Caco-2 (cell line): ENCODE results near the gene BMP7. TPM values are rescaled to one million over a fixed set of nuclear protein-coding genes. Genes with fewer than 3 reads are reported as not detected.

Source experiments
- BruUV-seq: library from RNA; stranded (reverse); fragments of 400-500 nt; replicated peaks from 2 replicates; lab custom pipeline; 2021; lab: Mats Ljungman, UMichigan
- CTCF ChIA-PET: fragments of 300-600 bp; sonication (Branson Sonifier 250); formaldehyde crosslinking; loops from one replicate; lab custom pipeline; 2022; ENCODE audit warnings: antibody characterized with exemption; lab: Charles Lee
- POLR2A ChIA-PET: fragments of 300-600 bp; sonication (Branson Sonifier 250); formaldehyde crosslinking; loops from one replicate; lab custom pipeline; 2022; ENCODE audit warnings: antibody characterized with exemption; lab: Charles Lee
- DNase-seq, 2 experiments: peaks; one replicate each; pipeline versions ENCODE4 v3.0.0 to v3.0.0-alpha.2; 2020 to 2022
- H3K27me3 ChIP-seq: replicated peaks from 2 replicates; pipeline ENCODE4 v1.6.0; 2011; ENCODE audit warnings: low read length; ENCODE audit not compliant: control insufficient read depth, insufficient read depth
- H3K36me3 ChIP-seq: 2 replicates; pipeline ENCODE4 v1.5.1; 2011; ENCODE audit warnings: low read length; ENCODE audit not compliant: control insufficient read depth, insufficient read depth
- H3K4me1 ChIP-seq: fragments of 250-450 bp; sonication (Bioruptor Pico); 2 replicates; pipeline ENCODE4 v1.5.1; 2020; ENCODE audit warnings: mild to moderate bottlenecking
- H3K4me3 ChIP-seq: 2 replicates; pipeline ENCODE4 v1.5.1; 2011; ENCODE audit warnings: low read depth, mild to moderate bottlenecking, control low read depth, low read length
- H3K9me3 ChIP-seq: fragments of 250-450 bp; sonication (Bioruptor Pico); 2 replicates; pipeline ENCODE4 v1.5.1; 2020; ENCODE audit warnings: mild to moderate bottlenecking, moderate library complexity
- H3K27ac Mint-ChIP-seq: one replicate; pipeline ENCODE4 v1.8.0; 2022; ENCODE audit warnings: mixed read lengths; ENCODE audit not compliant: unreplicated experiment
- H3K27me3 Mint-ChIP-seq: one replicate; pipeline ENCODE4 v1.8.0; 2022; ENCODE audit warnings: mixed read lengths; ENCODE audit not compliant: insufficient read depth, unreplicated experiment
- H3K36me3 Mint-ChIP-seq: one replicate; pipeline ENCODE4 v1.8.0; 2022; ENCODE audit warnings: mild to moderate bottlenecking, mixed read lengths; ENCODE audit not compliant: insufficient read depth, unreplicated experiment
- H3K4me1 Mint-ChIP-seq: one replicate; pipeline ENCODE4 v1.8.0; 2022; ENCODE audit warnings: low read depth, mixed read lengths; ENCODE audit not compliant: unreplicated experiment
- H3K4me3 Mint-ChIP-seq: one replicate; pipeline ENCODE4 v1.8.0; 2022; ENCODE audit warnings: mild to moderate bottlenecking, moderate library complexity, mixed read lengths; ENCODE audit not compliant: unreplicated experiment
- H3K9me3 Mint-ChIP-seq: one replicate; pipeline ENCODE4 v1.8.0; 2022; ENCODE audit warnings: mixed read lengths; ENCODE audit not compliant: unreplicated experiment
- intact Hi-C: fragments of 100-400 bp; cut with micrococcal nuclease; formaldehyde crosslinking; loops from one replicate; pipeline ENCODE4 v1.10.0; 2022; ENCODE audit not compliant: unreplicated experiment
- total RNA-seq: library from RNA; stranded (reverse); gene quantifications from 2 replicates; pipeline ENCODE4 v1.2.3, GENCODE V29; 2022
- TF ChIP-seq, protein P1 (sequence below), 2 experiments: fragments of 200-600 bp in 1 of 2; IDR thresholded peaks; 1 replicate in 1 of 2; 2 replicates in 1 of 2; pipeline versions ENCODE4 v1.5.1 to v1.8.0; 2011 to 2022; ENCODE audit warnings: antibody characterized with exemption in 1 of 2, control low read depth in 1 of 2, inconsistent platforms in 1 of 2, low read depth in 1 of 2, low read length in 1 of 2, mild to moderate bottlenecking in 1 of 2, moderate library complexity in 1 of 2; ENCODE audit not compliant: insufficient read depth in 1 of 2, severe bottlenecking in 1 of 2, unreplicated experiment in 1 of 2

BMP7 gene
- total RNA-seq, 1 experiment from 2014 or later = 317 TPM

- Histone ChIP-seq H3K36me3 (no peaks in the 10 kb centered on the region), H3K4me3 (no peak overlapping the region), H3K27me3 (no peaks in the 10 kb centered on the region; the same call in 1 of the 2 replicates), H3K9me3 (no peaks in the 10 kb centered on the region), H3K4me1 (no peaks in the 10 kb centered on the region)
- no TSS peak for BruUV-seq
- no peak for DNase-seq
- H3K27me3 Mint-ChIP-seq = peaks cover 9% of the 10 kb centered on the region
- H3K9me3 Mint-ChIP-seq = no peaks in the 10 kb centered on the region
- H3K36me3 Mint-ChIP-seq = no peaks in the 10 kb centered on the region
- intact Hi-C loops = no loop called here
- H3K4me3 Mint-ChIP-seq = no peak overlapping the region
- no peak overlapping the region for H3K27ac Mint-ChIP-seq
- TF ChIP-seq, protein P1, sequence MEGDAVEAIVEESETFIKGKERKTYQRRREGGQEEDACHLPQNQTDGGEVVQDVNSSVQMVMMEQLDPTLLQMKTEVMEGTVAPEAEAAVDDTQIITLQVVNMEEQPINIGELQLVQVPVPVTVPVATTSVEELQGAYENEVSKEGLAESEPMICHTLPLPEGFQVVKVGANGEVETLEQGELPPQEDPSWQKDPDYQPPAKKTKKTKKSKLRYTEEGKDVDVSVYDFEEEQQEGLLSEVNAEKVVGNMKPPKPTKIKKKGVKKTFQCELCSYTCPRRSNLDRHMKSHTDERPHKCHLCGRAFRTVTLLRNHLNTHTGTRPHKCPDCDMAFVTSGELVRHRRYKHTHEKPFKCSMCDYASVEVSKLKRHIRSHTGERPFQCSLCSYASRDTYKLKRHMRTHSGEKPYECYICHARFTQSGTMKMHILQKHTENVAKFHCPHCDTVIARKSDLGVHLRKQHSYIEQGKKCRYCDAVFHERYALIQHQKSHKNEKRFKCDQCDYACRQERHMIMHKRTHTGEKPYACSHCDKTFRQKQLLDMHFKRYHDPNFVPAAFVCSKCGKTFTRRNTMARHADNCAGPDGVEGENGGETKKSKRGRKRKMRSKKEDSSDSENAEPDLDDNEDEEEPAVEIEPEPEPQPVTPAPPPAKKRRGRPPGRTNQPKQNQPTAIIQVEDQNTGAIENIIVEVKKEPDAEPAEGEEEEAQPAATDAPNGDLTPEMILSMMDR (IDR thresholded peaks at IDR 0.05; ENCODE audit: insufficient read depth in 1 of 2, low read depth in 1 of 2, low read length in 1 of 2, severe bottlenecking in 1 of 2, unreplicated experiment in 1 of 2) = no peak
- H3K4me1 Mint-ChIP-seq = no peaks in the 10 kb centered on the region
- ChIA-PET POLR2A (interaction anchor here (0.6 kb wide), 1 partner anchor 41 kb away, joined by 3 read pairs; no protein-coding TSS in a partner anchor), CTCF (no interaction called here)
These were observed 128.0 kb downstream of the BMP7 start for GRCh38 chr20:57138198-57138995.

- Histone ChIP-seq H3K4me1 (no peaks in the 10 kb centered on the region), H3K27me3 (no peaks in the 10 kb centered on the region; the same call in 1 of the 2 replicates), H3K36me3 (no peaks in the 10 kb centered on the region), H3K9me3 (no peaks in the 10 kb centered on the region), H3K4me3 (no peak overlapping the region)
- no TSS peak for BruUV-seq
- ChIA-PET POLR2A (no interaction called here), CTCF (no interaction called here)
- Mint-ChIP-seq H3K27ac (no peak overlapping the region), H3K36me3 (no peaks in the 10 kb centered on the region), H3K9me3 (no peaks in the 10 kb centered on the region), H3K4me1 (no peaks in the 10 kb centered on the region), H3K4me3 (no peak overlapping the region), H3K27me3 (peaks cover 5% of the 10 kb centered on the region)
- intact Hi-C loops = no loop called here
- DNase-seq = no peak
- TF ChIP-seq, protein P1 (IDR thresholded peaks at IDR 0.05; ENCODE audit: insufficient read depth in 1 of 2, low read depth in 1 of 2, low read length in 1 of 2, severe bottlenecking in 1 of 2, unreplicated experiment in 1 of 2) = no peak
These were observed 128.8 kb downstream of the BMP7 start for GRCh38 chr20:57137676-57138075.

DNA sequence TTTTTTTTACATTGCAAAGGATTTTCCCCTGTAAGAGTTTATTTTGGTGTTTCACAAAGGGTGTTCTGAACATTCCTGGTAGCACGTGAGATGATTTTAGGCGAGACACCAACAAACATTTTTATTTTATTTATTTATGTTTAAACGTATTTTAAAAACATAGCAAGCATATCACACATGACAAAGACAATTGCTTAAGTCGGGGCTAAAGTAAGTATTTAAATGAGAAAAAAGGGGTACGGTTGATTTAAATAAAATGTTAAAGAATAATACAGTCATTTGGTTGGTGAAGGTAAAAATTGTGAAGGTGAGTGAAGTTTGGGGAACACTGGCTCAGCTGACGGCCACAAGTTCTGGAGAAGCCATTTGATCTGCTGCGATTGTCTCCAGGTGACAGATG is 129.7 kb downstream of the BMP7 start:
- BruUV-seq = no TSS peak
- intact Hi-C loops = no loop called here
- Mint-ChIP-seq H3K9me3 (no peaks in the 10 kb centered on the region), H3K27me3 (peaks cover 5% of the 10 kb centered on the region), H3K4me1 (no peaks in the 10 kb centered on the region), H3K4me3 (no peak overlapping the region), H3K36me3 (no peaks in the 10 kb centered on the region), H3K27ac (no peak overlapping the region)
- Histone ChIP-seq H3K4me1 (no peaks in the 10 kb centered on the region), H3K4me3 (no peak overlapping the region), H3K27me3 (no peaks in the 10 kb centered on the region; the same call in 1 of the 2 replicates), H3K9me3 (no peaks in the 10 kb centered on the region), H3K36me3 (no peaks in the 10 kb centered on the region)
- DNase-seq = no peak
- CTCF ChIA-PET = no interaction called here
- POLR2A ChIA-PET = no interaction called here
- TF ChIP-seq, protein P1 (IDR thresholded peaks at IDR 0.05; ENCODE audit: insufficient read depth in 1 of 2, low read depth in 1 of 2, low read length in 1 of 2, severe bottlenecking in 1 of 2, unreplicated experiment in 1 of 2) = no peak
